COR-L47 (cell line): ENCODE data around the gene CD164.
"Not testable (repeated sequence)": the region's sequence is repeated elsewhere in the genome, so short reads cannot be mapped to it uniquely, and the experiment has no call there.

Experiments
- DNase-seq: peaks from one replicate; lab custom pipeline; 2025; lab: John Stamatoyannopoulos, UW

Gene CD164

DNA sequence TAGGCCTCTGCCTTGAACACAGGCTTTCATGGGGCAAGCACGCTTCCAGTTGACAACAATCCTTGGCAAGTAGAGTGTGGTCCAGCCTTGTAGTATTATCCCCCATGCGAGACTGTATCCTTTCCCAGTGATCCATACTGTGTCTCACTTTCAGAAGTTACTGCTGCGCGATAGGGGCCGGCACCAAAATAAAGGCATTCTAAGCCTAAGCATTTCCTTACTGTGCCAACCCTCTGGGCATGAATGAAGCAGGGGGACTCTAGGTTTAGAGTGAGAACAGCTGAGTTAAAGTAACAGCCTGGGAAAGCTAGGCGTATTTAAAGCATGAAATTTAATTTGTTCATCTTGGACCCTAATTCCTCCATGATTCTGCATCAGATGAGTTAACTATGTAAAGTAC, 39.4 kb downstream of the CD164 start:
- DNase-seq: no peak

DNA sequence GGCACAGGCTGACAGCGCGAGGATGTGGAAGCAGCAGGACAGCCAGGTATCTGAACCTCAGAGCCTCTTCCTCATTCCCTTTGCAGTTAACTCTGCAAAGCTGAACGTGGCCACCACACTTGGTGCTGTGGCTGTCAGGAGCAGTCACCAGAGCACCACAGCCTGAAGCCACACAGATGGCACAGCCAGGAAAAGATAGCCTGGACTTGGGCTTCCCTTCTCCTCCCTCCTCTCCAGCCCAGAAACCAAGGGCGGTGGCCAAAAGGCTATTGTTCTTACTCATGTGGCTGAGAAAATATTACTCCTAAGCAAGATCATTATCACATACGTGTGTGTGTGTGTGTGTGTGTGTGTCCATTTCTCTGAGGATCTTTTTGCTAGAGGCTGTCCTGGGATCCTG, 39.8 kb downstream of the CD164 start:
- DNase-seq: no peak

- no peak for DNase-seq
Observed at GRCh38 chr6:109340811-109341210, 41.5 kb downstream of the CD164 start.

- DNase-seq: no peak
Observed at GRCh38 chr6:109339906-109340678, 42.2 kb downstream of the CD164 start.

DNA sequence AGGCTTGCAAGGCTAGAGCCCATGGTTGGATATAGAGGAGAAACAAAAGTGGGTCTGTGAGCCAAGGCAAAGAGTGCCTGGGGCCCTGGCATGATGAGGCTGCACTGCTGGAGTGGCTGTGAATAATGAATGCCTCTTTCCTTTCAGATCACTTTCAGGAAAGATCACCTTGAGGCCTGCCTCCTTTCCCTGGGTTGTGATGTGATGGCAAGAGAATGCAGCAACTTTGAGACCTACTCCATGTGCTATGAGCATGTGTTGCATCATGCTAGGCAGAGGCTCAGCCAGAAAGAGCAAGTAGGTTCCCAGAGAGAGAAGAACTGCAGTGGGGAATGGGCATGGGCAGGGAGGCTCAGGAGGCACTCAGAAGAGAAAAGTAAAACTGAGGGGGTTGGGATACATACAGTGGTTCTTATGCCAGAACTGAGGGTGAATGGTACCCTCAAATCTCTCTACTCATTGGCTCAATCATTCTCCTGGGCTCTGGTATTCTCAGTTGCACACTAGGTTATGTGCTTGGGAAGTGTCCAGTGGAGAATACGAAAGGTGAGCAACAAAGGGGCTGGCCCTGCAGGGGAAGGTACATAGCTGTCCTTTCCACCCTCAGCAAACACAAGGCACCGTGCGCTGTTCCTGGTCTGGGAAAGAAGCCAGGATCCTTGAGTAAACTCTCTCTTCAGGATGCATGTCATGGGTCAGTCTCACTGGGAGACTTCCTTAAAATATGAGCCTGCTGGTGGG, 45.9 kb downstream of the CD164 start:
- DNase-seq: peak; percentile 35

DNA sequence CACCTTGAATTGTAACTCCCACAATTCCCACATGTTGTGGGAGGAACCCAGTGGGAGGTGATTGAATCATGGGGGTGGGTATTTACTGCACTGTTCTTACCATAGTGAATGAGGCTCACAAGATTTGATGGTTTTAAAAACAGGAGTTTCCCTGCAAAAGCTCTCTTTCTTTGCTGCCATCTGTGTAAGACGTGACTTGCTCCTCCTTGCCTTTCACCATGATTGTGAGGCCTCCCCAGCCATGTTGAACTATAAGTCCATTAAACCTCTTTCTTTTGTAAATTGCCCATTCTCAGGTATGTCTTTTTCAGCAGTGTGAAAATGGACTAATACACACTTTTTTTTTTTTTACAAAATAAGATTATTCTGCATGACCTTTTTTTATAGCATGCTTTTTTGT, 48.4 kb downstream of the CD164 start:
- DNase-seq: not testable (repeated sequence)

DNA sequence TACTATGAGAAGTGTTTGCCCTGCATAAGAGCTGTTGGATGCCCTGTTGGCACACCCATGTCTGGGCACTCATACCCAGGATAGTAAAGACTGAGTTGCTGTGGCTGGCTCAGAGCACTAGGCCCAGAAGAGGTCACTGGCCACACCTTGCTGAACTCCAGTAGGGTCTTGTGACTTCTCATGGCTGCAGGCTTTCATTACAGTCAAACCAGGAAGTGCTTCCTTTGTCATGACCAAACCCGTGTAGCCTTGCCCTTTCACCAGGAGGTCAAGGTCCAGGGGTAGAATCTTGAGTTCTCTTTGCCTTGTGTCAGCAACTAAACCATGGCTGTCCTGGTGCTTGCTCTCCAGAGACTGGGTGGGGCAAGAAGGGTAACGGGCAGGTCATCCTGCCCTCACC, 49.5 kb downstream of the CD164 start:
- no peak for DNase-seq

DNA sequence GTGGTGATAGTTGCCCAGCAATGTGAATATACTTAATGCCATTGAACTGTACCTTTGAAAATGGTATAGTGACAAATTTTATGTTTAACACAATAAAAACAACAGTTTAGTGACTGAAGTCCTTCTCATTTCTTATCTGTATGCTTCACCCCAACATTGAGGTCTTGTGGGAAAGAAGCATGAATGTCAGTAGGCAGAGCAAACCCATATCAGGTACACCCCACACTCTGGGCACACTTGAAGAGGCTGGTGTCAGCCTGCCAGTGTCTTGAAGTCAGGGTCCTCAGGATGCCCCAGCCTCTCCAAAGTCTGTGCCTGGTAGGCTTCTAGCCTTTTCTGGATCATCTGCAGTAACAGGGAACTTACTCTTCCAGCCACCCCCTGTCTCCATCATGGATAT, 51.2 kb downstream of the CD164 start:
- DNase-seq: no peak

DNA sequence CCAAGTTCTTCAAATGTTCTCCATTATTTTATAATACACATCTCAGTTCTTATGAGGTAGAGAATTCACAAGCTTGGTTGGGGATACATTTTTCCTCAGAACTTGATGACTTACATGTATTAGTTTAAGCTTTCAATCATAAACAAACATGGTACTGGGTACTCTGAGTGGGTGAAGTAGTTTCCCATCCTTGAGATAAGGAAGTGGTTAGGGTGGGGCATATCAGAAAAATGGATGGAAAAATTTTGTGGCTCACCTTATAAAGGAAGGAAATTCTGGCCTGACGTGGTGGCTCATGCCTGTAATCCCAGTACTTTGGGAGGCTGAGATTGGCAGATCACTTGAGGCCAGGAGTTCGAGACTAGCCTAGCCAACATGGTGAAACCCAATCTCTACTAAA, 52.0 kb downstream of the CD164 start:
- DNase-seq: no peak

DNA sequence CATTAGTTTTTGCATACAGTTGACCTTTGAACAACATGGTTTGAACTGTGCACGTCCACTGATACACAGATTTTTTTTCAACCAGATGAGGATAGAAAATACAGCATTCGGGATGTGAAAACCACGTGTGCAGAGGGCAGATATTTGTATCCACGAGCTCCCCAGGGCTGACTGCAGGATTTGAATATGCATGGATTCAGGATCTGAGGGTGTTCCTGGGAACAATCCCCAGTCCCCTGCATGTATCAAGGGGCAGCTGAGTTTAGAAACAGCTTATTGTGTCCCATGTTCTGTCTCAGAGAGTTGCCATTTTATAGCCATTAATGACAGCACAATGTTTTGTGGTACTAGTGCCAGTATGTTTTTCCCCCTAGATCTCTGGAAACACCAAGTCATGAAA, 53.6 kb downstream of the CD164 start:
- DNase-seq: no peak

DNA sequence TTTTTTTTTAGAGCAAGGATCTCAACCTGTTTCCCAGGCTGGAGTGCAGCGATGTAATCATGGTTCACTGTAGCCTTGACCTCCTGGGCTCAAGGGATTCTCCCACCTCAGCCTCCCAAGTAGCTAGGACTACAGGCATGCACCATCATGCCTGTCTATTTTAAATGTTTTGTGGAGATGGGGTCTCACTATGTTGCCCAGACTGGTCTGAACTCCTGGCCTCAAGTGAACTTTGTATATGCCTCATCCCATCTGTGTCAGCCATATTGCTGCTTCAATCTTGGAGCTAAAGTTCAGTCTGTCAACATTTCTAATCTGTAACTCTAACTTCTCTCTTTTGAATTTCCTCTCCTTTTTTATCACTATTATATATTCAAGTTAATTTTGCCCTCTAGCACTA, 54.3 kb downstream of the CD164 start:
- no peak for DNase-seq

- DNase-seq: no peak
Observed at GRCh38 chr6:109327491-109327890, 54.8 kb downstream of the CD164 start.

DNA sequence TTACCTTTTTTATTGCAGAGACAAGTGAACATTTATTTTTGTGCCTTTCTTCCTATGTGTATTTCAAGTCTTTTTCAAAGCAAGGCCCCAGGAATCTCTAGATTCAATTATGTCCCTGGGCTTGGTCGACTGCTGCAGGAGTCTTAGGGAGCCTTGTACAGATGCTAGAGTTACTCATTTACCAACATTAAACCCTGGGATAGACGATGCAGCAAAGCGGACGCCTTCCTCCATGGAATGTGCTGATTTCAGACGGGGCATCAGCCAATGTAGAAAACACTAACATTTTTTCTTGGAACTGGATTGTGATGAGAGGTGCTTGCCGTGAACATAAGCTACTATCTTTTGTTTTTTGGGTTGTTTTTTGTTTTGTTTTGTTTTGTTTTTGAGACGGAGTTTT, 55.9 kb downstream of the CD164 start:
- no peak for DNase-seq

DNA sequence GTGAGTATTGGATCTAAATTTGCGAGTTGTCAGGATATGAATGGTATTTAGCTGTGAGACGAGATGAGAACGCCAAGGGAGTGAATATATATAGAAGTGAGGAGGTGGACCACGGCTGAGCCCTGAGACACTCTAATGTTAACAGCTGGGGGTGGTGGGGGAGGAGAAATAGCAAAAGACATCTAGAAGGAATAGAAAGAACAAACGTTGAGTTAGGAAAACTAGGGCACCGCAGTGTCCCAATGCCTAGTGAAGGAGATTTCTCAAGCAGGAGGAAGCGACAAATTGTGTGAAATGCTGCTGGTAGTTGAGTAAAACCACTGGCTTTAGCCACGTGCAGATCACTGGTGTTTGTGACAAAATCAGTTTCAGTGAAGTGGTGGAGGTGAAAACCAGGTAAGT, 56.9 kb downstream of the CD164 start:
- no peak for DNase-seq

DNA sequence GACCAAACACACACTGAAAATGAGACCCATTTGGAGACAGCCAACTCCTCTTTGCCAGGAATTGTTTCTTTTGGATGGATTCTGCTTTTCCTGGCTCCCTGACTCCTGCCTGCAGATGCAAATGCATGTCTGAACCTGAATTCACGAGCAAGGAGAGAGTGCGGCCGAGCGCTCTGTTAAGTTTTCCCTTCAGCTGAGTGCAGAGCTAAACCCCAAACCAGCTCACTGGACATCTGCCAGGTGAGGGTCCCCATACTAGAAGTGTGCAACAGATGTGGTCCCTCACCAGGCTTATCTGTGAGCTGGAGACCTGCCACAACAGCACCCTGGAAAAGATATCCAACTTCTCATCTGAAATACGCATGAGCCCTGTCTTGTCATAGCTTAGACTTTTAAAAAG, 59.0 kb downstream of the CD164 start:
- DNase-seq: no peak

GRCh38 chr6:109322825-109323224, 59.4 kb downstream of the CD164 start:
- DNase-seq: no peak

DNA sequence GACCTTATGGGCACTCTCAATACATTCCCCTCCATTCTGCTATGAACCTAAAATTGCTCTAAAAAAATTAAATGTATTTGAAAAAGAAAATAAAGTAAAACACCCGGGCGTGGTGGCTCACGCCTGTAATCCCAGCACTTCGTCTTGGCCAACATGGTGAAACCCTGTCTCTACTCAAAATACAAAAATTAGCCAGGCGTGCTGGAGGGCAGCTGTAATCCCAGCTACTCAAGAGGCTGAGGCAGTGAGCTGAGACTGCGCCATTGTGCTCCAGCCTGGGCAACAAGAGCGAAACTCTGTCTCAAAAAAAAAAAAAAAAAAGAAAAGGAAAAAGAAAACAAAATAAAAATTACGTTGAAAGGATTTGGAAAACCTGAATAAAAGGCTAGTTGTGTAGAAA, 60.5 kb downstream of the CD164 start:
- DNase-seq: no peak

GRCh38 chr6:109320072-109320471, 62.2 kb downstream of the CD164 start:
- no peak for DNase-seq

DNA sequence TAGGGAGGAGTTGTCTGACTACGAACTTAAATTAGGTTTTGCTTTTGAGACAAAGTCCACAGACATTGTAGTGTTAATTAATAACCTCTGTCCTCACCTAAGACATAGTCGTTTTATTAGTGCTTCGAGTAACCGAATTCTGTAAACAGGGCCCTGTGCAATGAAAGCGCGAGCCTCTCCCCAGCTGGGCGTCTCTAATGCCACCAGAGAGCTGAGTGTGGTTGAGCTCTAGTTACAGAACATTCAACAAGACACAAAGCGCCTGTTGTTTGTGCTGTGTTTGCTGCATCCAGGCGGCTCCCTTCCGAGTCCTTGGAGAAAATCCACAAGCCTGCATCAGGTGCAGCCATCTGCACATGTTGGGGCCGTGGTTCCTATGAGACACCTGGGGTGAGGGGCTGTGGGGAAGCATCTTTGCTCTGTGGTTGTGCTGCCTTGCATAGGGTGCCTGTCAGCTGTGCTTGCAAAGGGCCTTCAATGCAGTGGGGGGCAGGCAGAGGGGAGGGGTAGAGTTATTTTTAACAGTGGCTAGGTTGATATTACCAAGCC, 63.9 kb downstream of the CD164 start:
- DNase-seq: peak; percentile 38

GRCh38 chr6:109316909-109317308, 65.4 kb downstream of the CD164 start:
- DNase-seq: no peak
